ENCODE measurements around the gene CLDN17. TPM values are rescaled to one million over a fixed set of nuclear protein-coding genes. Genes with fewer than 3 reads are reported as not detected.

CLDN17 gene
- total RNA-seq, 1 donor from 2014 or later: not detected

Other genes with a start within 250 kb of the CLDN17 start
- gene GRIK1, start 226.8 kb downstream of the CLDN17 start, total RNA-seq: not detected in 2 replicates
- gene CLDN8, start 49.3 kb upstream of the CLDN17 start, total RNA-seq: not detected in 2 replicates
- not detected in 2 replicates for gene KRTAP24-1, start 116.1 kb upstream of the CLDN17 start, total RNA-seq
- not detected in 2 replicates for gene KRTAP25-1, start 122.7 kb upstream of the CLDN17 start, total RNA-seq
- not detected in 2 replicates for gene KRTAP26-1, start 153.5 kb upstream of the CLDN17 start, total RNA-seq
- not detected in 2 replicates for gene KRTAP27-1, start 170.9 kb upstream of the CLDN17 start, total RNA-seq
- gene KRTAP23-1, start 181.8 kb upstream of the CLDN17 start, total RNA-seq: not detected in 2 replicates
- gene KRTAP13-2, start 205.5 kb upstream of the CLDN17 start, total RNA-seq: not detected in 2 replicates
- gene KRTAP13-1, start 229.2 kb upstream of the CLDN17 start, total RNA-seq: not detected in 2 replicates

Measured in activated T-helper 2 cell treated with anti-CD3 and anti-CD28 coated beads, Interferon-gamma antibody, Interleukin-2, Interleukin-4, amounts not matched to agents 10 μg/mL and 5 μg/mL and 100 μg/mL, durations not matched to agents 14 hours and 24 hours and 36 hours (primary cell).